Pancreas (tissue), 10 donors: Measurements from ENCODE around the gene WNT6. TPM values are rescaled to one million over a fixed set of nuclear protein-coding genes. Genes with fewer than 3 reads are reported as not detected.

Experiments
- ATAC-seq, 4 donors: fragments of 200-7000 bp; cut with Tn5 transposase; one replicate each; pipeline versions ENCODE4 v1.8.0 to v1.9.1; 2020; ENCODE audit warnings: mild to moderate bottlenecking in 4 of 4, moderate library complexity in 4 of 4
- DNase-seq, 6 donors: peaks; one replicate each; pipeline ENCODE4 v3.0.0-alpha.2; 2020
- FAIRE-seq: peaks from 2 replicates; lab custom pipeline; 2012; peaks lifted over from hg19 to GRCh38; lab: Jason Lieb, UNC
- H3K27ac ChIP-seq, 4 donors: fragments of 200-600 bp; sonication (generic); 1 replicate in 3 of 4; 2 replicates in 1 of 4; pipeline versions ENCODE4 v1.5.0 to v1.8.0; 2020
- H3K27me3 ChIP-seq, 4 donors: fragments of 200-600 bp; one replicate each; pipeline ENCODE4 v1.8.0; 2021
- H3K36me3 ChIP-seq, 3 donors: fragments of 200-600 bp; sonication (generic) in 1 of 3; one replicate each; pipeline versions ENCODE4 v1.5.0 to v1.8.0; 2020 to 2021
- H3K4me1 ChIP-seq, 3 donors: fragments of 200-600 bp; one replicate each; pipeline ENCODE4 v1.8.0; 2021
- H3K4me3 ChIP-seq, 4 donors: fragments of 200-600 bp; sonication (generic) in 2 of 4; one replicate each; pipeline versions ENCODE4 v1.5.0 to v1.8.0; 2020 to 2021
- H3K9me3 ChIP-seq, 4 donors: fragments of 200-600 bp; one replicate each; pipeline ENCODE4 v1.8.0; 2021
- CTCF ChIP-seq, 4 donors: fragments of 200-600 bp; sonication (generic) in 3 of 4; IDR thresholded peaks; one replicate each; pipeline versions ENCODE4 v1.5.0 to v1.8.0; 2021; ENCODE audit warnings: antibody characterized with exemption in 4 of 4
- WGBS, 2 donors: extraction: QIAGEN DNeasy Blood & Tissue Kit; methylation state at CpG; one replicate each; pipeline ENCODE4 v1.1.7; 2013; 5-methylcytosine and 5-hydroxymethylcytosine counted together
- intact Hi-C, 3 donors: fragments of 100-400 bp; cut with DNase I; formaldehyde crosslinking; loops; one replicate each; pipeline versions ENCODE4 v1.11.1 to v1.14.2; 2022
- polyA plus RNA-seq, 2 donors: library from polyadenylated mRNA; stranded (reverse); fragments of 200-250 nt; gene quantifications; one replicate each; pipeline ENCODE4 v1.2.3, GENCODE V29; 2013
- total RNA-seq, 6 donors: library from RNA; stranded (reverse); fragmentation: NEBNext Ultra II Directional in 4 of 6; extraction: Animal tissue kit (Norgen Biotek cat#: 25700) in 4 of 6; gene quantifications; one replicate each; pipeline versions ENCODE4 v1.2.1 to v1.2.4, GENCODE V29; 2021 to 2023
- donor health status: healthy with polysubstance abuse.
- donor health status: DM: no; HTN: no; CAD: no; lungs with moderate emphysema.
- donor health status: DM: no; HTN: no; CAD: no.
- donor health status: control.
- donor health status: control.
- donor health status: Bipolar disorder and iron deficiency.
- donor health status: DM: yes; HTN: yes; CAD: no.
- donor health status: DM: no; HTN: no; CAD: no.
- donor health status: DM: no; HTN: no; CAD: no.
- donor health status: DM: yes; HTN: yes; CAD: no.

The WNT6 gene
- total and polyA plus RNA-seq, 8 donors: 0.09 to 1.2 (median 0.32) TPM; not detected in 1

- H3K4me3 ChIP-seq: no peak overlapping the region
- WGBS, 2 donors: 4 to 5% methylated on average over 86 of the region's 86 CpGs
- TF ChIP-seq CTCF (IDR thresholded peaks at IDR 0.05): no peak
- no peaks in the 10 kb centered on the region for H3K9me3 ChIP-seq
- DNase-seq: peak in 1 of 6 donors; percentile 67
- H3K27ac ChIP-seq: no peak overlapping the region
- peaks cover 0 to 32% (median 4%) of the 10 kb centered on the region in 4 donors for H3K27me3 ChIP-seq
- no peak for FAIRE-seq
- peak in 3 of 4 donors; percentile 19 to 51 (median 46) for ATAC-seq
- intact Hi-C loops: no loop called here
- H3K4me1 ChIP-seq: peaks cover 0 to 6% (median 0%) of the 10 kb centered on the region in 3 donors
- H3K36me3 ChIP-seq: no peaks in the 10 kb centered on the region
Observed at GRCh38 chr2:218873359-218874194, 14.0 kb downstream of the WNT6 start.

GRCh38 chr2:218875692-218876246, 16.2 kb downstream of the WNT6 start:
- 21 to 25% methylated on average over 2 of the region's 2 CpGs for WGBS, 2 donors
- no peak for ATAC-seq
- intact Hi-C loops: no loop called here
- H3K27me3 ChIP-seq: peaks cover 0 to 42% (median 5%) of the 10 kb centered on the region in 4 donors
- H3K9me3 ChIP-seq: no peaks in the 10 kb centered on the region
- no peak overlapping the region for H3K27ac ChIP-seq
- no peak for DNase-seq
- peaks cover 0 to 16% (median 10%) of the 10 kb centered on the region in 3 donors for H3K4me1 ChIP-seq
- FAIRE-seq: no peak
- no peak for TF ChIP-seq CTCF (IDR thresholded peaks at IDR 0.05)
- no peaks in the 10 kb centered on the region for H3K36me3 ChIP-seq
- H3K4me3 ChIP-seq: no peak overlapping the region

- Histone ChIP-seq H3K27ac (no peak overlapping the region), H3K4me3 (no peak overlapping the region), H3K4me1 (peaks cover 0 to 11% (median 11%) of the 10 kb centered on the region in 3 donors), H3K36me3 (no peaks in the 10 kb centered on the region), H3K9me3 (no peaks in the 10 kb centered on the region), H3K27me3 (peaks cover 0 to 33% (median 2%) of the 10 kb centered on the region in 4 donors)
- peak; percentile 81 to 89 (median 86) for TF ChIP-seq CTCF (IDR thresholded peaks at IDR 0.05)
- ATAC-seq (peak; percentile 59 to 79 (median 73)), DNase-seq (peak in 5 of 6 donors; percentile 45 to 76 (median 60)), FAIRE-seq (no peak)
- WGBS, 2 donors: 0 to 2% methylated on average over 3 of the region's 3 CpGs
- intact Hi-C loops: no loop called here
Observed at GRCh38 chr2:218876562-218877219, 17.1 kb downstream of the WNT6 start.

GRCh38 chr2:218877331-218877730, 17.7 kb downstream of the WNT6 start:
- Histone ChIP-seq H3K4me3 (no peak overlapping the region), H3K9me3 (no peaks in the 10 kb centered on the region), H3K4me1 (peaks cover 0 to 11% (median 11%) of the 10 kb centered on the region in 3 donors), H3K36me3 (no peaks in the 10 kb centered on the region), H3K27ac (no peak overlapping the region), H3K27me3 (peaks cover 0 to 28% (median 2%) of the 10 kb centered on the region in 4 donors)
- ATAC-seq: no peak
- TF ChIP-seq CTCF (IDR thresholded peaks at IDR 0.05): no peak
- intact Hi-C loops: no loop called here
- DNase-seq: no peak
- no peak for FAIRE-seq
- 56 to 69% methylated on average over 6 of the region's 6 CpGs for WGBS, 2 donors
